HUDEP-2 (cell line): Measurements from ENCODE around the gene CLDN16.
A peak's percentile ranks its signal among the peaks of the same experiment; 100 is the strongest.

Source experiments
- DNase-seq, 76 experiments: peaks; one replicate each; lab custom pipeline; 2025; ENCODE audit not compliant: unreplicated experiment in 76 of 76; lab: John Stamatoyannopoulos, UW

CLDN16 gene, protein sequence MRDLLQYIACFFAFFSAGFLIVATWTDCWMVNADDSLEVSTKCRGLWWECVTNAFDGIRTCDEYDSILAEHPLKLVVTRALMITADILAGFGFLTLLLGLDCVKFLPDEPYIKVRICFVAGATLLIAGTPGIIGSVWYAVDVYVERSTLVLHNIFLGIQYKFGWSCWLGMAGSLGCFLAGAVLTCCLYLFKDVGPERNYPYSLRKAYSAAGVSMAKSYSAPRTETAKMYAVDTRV

DNA sequence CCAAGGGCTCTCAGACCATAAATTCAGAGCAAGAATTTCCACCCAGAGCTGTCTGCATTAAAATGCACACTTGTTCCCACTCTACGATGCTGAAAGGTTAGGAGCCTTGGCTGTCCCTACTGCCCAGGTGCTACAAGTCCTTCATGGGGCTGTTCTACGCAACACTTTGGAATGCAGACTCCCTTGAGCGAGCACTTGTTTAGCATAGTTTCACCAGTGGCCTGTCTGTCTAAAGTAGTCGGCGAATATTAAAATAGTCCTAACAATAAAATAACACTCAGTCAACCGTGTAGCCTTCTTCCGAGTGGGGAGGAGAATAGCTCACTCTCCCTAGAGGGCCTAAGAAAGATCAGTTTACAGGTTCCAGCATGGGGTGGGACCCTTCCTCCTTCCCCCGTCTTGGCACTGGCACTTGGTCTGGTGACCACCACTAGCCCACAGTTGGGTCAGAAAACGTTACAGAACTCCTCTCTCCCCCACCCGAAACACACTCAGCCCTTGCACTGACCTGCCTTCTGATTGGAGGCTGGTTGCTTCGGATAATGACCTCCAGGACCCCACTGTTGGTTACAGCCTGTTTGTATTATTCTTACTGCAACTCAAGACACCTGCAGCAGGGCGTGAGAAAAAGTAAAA is at the start of gene CLDN16:
Gene CLDN16, plus strand, starts transcription at position 586 of the 636 bp plus-strand sequence. CDS start 167 bp downstream, outside the sequence.
- DNase-seq: no peak

DNA sequence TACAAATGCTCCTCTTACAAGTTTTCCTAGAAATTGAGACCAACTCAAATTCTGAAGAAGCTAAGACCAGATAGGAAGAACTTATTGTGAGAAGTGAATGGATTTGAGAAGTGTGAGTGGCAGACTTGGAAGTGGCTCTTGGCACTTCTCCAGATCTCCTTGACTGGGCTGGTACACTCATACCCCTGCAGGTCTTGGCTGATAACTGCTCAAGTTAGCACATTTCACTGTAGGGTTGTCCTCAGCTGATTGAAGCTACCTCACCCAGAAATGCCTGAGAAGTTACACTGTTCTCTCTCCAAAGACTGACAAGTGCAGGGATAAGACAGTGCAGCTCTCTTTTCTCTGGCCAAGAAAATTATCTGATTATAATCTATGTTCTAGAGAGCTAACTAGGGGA is 49.2 kb upstream of the CLDN16 start:
- peak in 36 of 76 experiments; percentile 5 to 71 (median 28) for DNase-seq

DNA sequence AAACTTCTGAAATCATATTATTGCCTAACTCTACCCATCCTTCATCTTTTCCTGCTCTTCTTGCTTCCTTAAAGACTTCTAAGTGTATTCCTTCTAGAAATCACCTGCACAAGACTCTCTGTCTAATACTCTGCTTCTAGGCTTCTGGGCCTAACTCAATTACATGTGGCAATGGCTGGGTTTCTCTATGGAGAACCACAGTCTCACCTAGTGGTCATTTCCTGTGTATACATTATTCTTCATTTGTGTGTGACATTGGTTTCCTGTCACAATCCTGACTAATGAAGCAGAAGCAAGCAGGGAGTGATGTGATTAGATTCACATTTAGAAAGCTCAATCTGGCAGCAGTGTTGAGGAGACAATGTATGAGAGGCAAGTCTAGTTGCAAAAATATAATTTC is 48.8 kb upstream of the CLDN16 start:
- DNase-seq: no peak

DNA sequence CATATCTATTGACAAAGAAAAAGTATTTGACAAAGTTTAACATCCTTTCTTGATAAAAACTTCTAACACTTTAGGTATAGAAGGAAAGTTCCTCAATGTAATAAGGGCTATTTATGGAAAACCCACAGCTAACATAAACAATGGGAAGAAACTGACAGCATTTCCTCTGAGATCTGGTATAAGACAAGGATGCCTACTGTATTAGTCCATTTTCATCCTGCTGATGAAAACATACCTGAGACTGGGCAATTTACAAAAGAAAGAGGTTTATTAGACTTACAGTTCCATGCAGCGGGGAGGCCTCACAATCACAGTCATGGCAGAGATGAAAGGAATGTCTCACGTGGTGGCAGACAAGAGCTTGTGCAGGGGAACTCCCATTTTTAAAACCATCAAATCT is 47.9 kb upstream of the CLDN16 start:
- DNase-seq: no peak

DNA sequence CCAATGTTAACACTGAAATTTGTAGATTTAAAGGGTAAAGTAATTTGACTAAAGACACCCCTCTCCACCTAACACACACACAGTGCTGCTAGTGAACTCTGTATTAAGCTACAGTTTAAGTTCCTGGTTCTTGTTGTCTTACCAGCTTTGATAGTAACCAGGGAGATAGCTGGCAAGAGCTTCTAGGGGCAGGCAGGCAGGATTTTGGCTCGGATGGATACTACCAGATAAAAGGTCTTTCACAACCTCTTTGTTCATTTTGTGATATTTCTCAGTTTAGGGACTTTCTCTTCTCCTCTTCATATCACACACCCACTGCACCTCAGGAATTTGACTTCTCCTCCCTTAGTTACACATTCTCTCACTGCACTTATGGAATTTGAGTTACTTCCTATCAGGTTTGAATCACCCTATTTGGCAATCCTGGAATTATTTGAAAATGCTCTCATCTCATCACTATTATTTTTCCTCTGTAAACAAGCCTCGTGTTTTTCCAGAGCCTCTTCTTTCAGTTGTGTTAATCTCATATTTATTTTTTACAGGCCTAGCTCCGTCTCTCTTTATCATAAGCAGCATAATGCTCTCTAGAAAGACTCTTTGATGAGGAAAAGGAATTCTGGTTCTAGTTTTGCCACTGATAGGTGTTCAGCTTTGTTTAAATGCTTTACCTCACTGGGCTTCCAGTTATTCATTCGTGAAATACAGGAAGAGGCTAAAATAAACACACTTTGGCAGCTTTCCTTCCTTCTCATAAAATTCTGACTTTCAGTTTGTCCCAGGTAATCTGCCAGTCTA is 42.7 kb upstream of the CLDN16 start:
- peak in 29 of 76 experiments; percentile 0 to 61 (median 27) for DNase-seq

DNA sequence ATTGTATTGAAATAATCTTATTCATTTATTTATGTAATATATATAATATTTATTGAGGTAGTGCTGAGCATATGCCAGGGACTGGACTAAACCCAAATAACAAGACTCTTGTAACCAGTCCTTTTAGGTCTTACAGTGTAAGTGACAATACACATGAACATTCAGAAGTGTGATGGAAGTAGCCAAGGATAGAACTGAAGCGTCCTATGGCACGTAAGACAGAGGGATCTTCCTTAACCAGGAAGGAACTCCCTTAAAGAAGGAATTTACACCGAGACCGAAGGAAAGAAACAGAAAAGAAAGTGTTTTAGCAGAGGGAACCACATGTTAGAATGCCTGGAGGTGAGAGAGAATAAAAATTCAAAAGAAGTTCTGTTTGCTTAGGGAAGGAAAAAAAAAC is 42.1 kb upstream of the CLDN16 start:
- DNase-seq: no peak

DNA sequence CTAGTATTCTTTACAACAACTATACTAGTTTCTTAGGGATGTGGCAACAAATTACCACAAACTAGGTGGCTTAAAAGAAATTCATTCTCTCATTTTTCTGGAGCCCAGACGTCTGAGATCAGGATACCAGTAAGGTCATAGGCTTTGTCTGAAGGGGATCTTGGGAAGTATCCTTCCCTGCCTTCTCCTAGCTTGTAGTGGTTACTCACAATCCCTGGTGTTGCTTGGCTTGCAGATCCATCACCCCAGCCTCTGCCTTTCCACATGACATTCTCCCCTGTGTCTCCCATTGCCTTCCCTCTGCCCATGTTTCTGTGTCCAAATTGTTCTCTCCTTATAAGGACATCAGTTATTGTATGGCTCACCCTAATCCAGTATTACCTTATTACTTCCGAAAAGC is 41.4 kb upstream of the CLDN16 start:
- no peak for DNase-seq

DNA sequence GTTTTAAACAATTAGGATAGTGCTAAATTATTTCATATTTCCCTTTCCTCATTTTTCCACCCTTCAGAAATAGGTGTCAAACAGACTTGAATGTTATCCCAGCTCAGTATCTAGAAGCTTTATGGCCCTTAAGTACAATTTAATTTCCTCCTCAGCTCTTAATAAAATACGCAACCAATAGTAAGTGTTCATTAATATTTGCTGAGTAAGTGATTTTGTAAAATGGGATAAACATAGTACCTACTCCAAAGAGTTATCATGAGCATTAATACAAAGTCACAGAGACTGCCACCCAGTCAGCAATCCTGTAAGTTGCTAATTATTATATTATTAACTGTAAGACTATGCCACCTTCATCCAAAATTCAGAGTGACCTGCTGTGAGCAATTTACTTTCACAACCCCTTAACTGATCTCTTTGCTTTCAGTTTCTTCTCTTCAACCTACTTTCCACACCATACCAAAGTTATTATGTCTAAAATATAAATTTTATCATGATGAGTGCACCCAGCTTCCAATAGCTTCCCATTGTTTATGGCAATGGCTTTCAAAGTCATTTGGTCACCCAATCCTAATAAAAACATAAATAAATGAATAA is 35.0 kb upstream of the CLDN16 start:
- DNase-seq: no peak

DNA sequence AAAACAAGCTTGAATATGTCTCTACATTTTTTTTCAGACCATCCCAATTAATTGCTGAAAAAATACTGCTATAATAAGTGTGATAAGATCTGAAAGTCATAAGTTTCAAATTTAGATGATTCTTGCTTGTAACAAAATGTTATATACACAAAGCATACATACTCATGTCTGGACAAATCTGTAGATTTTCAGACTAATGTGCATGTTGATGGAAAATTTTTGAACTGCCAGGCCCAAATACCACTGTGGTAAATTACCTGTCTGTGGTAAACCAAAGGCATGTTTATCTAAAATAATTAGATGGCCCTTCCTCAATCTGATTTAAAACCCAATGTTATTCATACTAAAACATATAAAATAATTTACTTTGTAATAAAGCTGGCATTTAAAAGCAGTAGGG is 31.7 kb upstream of the CLDN16 start:
- DNase-seq: no peak

DNA sequence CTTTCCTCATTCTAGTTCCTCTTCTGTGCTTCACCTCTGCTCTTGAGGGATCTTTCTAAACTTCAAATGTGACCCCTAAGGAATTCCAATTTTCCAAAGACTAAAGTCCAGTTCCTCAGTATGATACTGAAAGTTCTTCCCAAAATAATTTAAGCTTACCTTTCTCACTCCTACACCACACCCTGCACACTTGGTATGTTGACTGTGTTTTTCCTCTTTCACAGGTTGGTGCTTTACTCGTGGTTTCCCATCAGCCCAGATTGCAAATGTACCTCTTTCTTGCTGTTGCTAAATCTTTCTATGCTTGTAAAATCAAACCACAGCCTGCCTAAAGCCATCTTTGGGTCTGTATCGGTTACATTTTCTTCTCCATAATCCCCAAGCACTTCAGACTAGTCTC is 30.5 kb upstream of the CLDN16 start:
- no peak for DNase-seq

DNA sequence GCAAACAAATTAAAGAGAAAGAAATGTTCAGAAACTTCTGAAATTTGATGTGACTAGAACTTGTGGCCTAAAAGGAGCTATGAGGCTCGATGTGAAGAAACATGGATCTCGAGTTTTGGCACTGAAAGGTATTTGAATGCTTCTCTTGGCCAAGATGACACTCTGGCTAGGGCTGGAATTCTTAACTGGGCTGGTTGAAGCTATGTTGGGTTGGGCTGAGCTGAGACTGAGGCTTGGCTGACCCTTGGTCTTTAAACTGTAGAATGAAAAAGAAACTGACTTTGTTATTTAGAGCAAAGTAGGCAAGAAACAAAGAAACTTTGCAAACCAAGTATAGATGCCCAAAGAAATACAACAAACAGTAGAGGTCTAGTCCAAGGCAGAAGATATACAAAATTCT is 28.1 kb upstream of the CLDN16 start:
- DNase-seq: no peak

DNA sequence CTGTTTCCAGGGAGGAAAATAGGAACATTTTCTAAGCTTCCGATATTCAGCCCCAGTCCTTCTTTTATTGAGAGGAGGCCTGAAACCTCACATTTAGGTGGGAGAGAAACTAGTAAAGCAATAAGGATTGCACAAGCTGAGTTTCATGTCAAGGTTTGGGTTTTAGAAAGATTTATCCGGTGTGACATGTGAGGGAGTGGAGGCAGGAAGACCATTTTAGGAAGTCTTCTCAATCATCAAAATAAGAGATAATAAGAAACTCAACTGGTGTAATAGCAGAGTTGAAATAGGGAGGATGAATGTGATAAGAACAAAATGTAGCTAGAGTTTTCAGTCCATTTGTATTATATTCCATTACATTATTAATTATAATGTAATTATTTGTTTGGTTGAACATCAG is 27.7 kb upstream of the CLDN16 start:
- DNase-seq: no peak

DNA sequence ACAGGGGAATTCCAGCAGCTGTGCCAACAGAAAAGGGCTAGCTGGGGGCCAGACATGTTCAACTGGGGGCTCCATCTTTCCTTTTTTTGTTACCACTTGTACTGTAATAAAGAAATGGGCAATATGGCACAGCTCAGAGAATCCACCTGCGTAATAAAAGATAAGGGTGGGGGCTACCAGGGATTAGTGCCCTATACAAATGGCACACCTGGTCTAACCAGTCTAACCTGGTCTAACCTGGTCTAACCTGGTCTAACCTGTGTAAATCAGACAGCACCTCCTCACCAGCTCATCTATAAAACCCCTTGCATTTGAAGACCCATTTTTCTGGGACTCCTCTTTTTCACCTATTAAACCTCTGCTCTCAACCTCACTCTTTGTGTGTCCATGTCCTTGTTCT is 26.2 kb upstream of the CLDN16 start:
- no peak for DNase-seq

DNA sequence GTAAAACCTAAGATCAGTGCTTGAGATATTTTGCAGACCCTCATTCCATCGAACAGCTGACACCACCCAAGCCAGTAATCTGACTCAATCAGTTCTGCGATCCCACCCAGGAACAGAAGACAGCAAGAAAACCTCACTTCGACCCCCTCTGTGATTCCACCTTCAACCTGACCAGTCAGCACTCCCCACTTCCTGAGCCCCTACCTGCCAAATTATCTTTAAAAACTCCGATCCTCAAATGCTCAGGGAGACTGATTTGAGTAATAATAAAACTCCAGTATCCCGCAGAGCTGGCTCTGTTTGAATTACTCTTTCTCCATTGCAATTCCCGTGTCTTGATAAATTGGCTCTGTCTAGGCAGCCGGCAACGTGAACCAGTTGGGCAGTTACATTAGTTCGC is 25.7 kb upstream of the CLDN16 start:
- DNase-seq: no peak

DNA sequence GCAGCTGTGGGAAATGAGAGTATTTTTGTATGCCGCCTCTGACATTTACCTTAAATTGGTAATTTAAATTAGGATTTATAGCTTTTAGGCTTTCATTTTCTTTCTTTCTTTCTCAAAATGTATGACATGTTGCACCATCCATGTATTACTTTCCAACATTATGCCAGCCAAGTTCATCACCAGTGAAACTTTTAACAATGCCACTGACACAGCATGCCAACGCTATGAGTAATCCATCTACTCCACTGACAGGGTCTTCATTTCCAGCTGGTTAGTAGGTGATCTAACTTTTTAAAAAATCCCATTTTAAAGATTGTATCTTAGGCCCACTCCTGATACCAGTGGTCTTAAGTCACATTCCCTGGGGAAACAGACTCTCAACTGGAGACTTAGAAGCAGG is 21.8 kb upstream of the CLDN16 start:
- DNase-seq: no peak

DNA sequence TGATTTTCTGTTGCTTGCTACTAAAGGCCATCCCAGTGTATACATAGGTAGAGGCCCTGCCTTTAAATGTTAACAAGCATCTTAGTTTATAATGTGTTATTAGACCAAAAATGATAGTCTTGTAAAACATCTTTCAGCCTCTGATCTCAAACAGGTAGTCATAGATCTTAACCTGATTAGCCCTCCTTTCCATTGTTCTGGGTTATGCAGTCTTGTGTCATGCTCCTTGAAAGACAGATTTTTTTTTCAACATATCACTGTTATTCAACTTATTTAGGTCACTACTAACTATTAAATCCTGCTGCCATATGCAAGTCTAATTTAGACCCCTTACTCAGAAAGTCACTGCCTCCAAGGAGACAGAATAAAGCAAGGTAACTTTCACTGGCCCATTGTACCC is 19.1 kb upstream of the CLDN16 start:
- no peak for DNase-seq

DNA sequence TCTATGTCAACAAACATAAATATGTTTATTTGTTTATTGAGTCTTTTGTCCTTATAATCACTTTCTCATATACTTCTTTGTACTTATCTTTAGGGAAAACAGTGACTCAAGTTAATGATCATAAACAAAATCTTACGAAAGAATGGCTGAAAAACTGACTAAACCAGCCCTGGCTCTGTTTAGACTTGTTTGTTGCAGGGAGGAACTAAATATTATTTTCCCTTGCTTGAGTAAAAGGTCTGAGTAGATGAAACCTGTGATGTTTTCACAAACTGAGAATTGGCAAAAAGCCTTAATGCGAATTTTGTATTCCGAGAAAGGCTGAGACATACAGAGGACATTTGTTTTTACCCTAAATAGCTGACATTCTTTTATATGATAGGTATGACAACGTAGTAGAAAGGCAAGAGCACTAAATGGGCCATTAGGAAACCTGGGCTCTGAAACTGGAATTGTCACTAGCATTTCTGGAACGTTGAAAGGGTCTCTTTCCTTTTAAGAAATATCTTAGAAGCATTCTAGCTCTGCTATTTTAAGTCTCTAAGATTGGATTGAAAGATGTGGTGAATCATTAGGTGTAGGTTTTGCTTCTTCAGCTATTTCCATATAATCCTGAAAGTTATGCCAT is 18.2 kb upstream of the CLDN16 start:
- DNase-seq: no peak

DNA sequence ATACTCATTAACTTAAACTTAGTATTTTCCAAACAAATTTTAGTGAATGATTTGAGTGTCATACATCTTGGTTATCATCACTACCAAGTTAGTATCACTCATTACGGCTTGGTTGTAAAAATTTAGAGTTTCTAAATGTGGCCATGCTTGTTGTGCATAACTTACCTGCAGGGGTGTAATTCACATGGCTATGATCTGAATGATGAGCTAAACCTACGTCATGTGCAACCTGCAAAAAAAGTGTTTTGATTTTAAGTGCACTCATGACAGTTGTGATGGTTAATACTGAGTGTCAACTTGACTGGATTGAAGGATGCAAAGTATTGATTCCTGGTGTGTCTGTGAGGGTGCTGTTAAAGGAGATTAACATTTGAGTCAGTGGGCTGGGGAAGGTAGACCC is 17.6 kb upstream of the CLDN16 start:
- DNase-seq: no peak

DNA sequence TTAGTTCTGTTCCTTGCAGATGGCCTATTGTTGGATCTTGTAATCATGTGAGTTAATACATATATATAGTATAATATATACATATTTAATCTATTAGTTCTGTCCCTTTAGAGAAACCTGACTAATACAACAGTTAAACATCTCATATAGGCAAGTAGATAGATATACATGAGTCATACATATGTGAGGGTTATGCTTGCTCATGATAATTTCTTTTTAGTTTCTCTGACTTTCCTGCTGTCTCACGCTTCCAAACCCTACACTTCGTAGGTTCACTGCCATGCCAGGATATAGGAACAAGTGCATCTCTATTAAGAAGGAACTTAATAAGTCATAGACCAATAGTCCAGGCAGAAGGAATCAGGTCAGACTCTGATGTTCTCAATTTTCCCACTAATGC is 16.8 kb upstream of the CLDN16 start:
- DNase-seq: no peak

DNA sequence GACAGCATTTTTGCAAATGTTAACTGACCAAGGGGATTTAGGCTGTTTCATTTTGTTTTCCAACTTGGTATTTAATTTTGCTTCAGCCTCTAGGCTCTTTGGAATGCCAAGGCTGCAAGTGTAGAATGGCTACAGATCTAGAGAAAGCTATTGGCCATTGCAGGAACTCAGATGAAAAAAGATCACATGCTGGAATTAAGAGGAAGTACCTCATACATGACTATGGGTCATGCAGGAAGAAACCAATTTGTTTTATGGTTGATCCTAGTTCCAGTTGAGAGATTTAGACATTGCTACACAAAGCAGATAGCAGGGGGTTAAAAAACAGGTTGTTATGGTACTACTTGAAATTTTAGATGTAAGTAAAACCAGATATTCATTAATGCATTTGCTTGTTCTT is 12.7 kb upstream of the CLDN16 start:
- DNase-seq: no peak

DNA sequence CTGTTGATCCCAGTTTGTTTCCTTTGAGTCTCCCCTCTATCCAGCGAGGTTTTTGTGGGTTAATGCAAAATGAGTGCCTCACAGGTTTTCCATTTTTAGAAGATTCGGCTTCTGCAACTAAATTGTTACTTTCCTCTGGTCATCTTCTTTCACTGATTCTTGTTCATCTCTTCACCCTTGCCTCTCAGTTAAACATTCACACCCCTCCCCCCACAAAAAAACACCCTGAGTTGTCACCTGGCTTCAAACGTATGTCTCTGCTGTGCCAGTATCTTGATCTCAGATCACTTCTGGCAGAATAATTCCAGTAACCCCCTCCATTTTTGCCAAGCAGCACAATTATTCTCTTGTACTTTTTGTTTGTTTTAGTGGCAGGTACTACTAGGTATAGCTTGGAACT is 12.3 kb upstream of the CLDN16 start:
- DNase-seq: no peak
